Measurements from ENCODE around the gene MTFR1L. TPM values are rescaled to one million over a fixed set of nuclear protein-coding genes. Genes with fewer than 3 reads are reported as not detected.

MTFR1L gene
- total RNA-seq, result 32.9 TPM
- 10 to 100 TPM; 29.7 to 56.1 (median 32.4) TPM for polyA plus RNA-seq

- no peaks in the 10 kb centered on the region for H3K27me3 Mint-ChIP-seq
- H3K27me3 ChIP-seq (ENCODE audit: control insufficient read depth, insufficient read depth, low read length), result no peaks in the 10 kb centered on the region
- H3K4me1 Mint-ChIP-seq, result peaks cover 9 to 42% (median 17%) of the 10 kb centered on the region in 4 donors
- H3K9me3 ChIP-seq (ENCODE audit: control insufficient read depth in 2 of 2, low read length in 2 of 2), result no peaks in the 10 kb centered on the region
- H3K27ac Mint-ChIP-seq, result peak within 1 kb of the TSS; percentile 96 to 99 (median 98)
- H3K4me3 Mint-ChIP-seq, result peak within 1 kb of the TSS; percentile 88 to 98 (median 96)
- H3K4me1 ChIP-seq (ENCODE audit: control insufficient read depth, insufficient read depth, low read length, poor library complexity, severe bottlenecking), result peaks cover 23% of the 10 kb centered on the region
- H3K9me3 Mint-ChIP-seq, result no peaks in the 10 kb centered on the region
- ATAC-seq (ENCODE audit: low read depth in 2 of 2) (peak; percentile 88), DNase-seq (peak; percentile 91 to 96 (median 92))
- H3K27ac ChIP-seq (ENCODE audit: insufficient read depth, low read length, poor library complexity, severe bottlenecking), result peak within 1 kb of the TSS; percentile 86
- H3K4me3 ChIP-seq (ENCODE audit: low read depth, low read length), result peak within 1 kb of the TSS; percentile 77
- peaks cover 8% of the 10 kb centered on the region for H3K36me3 Mint-ChIP-seq
- no peaks in the 10 kb centered on the region for H3K36me3 ChIP-seq (ENCODE audit: control insufficient read depth, insufficient read depth, low read length)
Measured at GRCh38 chr1:25819491-25820246, at the start of gene MTFR1L. Gene MTFR1L, plus strand, starts transcription at chr1:25819954. Its CDS starts 3,151 bp downstream, at chr1:25823105.

- H3K27me3 ChIP-seq (ENCODE audit: control insufficient read depth, insufficient read depth, low read length), result no peaks in the 10 kb centered on the region
- no peaks in the 10 kb centered on the region for H3K36me3 ChIP-seq (ENCODE audit: control insufficient read depth, insufficient read depth, low read length)
- no peak for DNase-seq
- no peak for ATAC-seq (ENCODE audit: low read depth in 2 of 2)
- peak overlapping the region; percentile 77 to 96 (median 96) for H3K27ac Mint-ChIP-seq
- no peak overlapping the region for H3K4me3 ChIP-seq (ENCODE audit: low read depth, low read length)
- peak overlapping the region in 3 of 4 donors; percentile 50 to 74 (median 65) for H3K4me3 Mint-ChIP-seq
- H3K4me1 Mint-ChIP-seq, result peaks cover 6 to 68% (median 39%) of the 10 kb centered on the region in 4 donors
- peaks cover 31% of the 10 kb centered on the region for H3K36me3 Mint-ChIP-seq
- H3K27ac ChIP-seq (ENCODE audit: insufficient read depth, low read length, poor library complexity, severe bottlenecking), result no peak overlapping the region
- H3K4me1 ChIP-seq (ENCODE audit: control insufficient read depth, insufficient read depth, low read length, poor library complexity, severe bottlenecking), result peaks cover 40% of the 10 kb centered on the region
- no peaks in the 10 kb centered on the region for H3K27me3 Mint-ChIP-seq
- no peaks in the 10 kb centered on the region for H3K9me3 ChIP-seq (ENCODE audit: control insufficient read depth in 2 of 2, low read length in 2 of 2)
- no peaks in the 10 kb centered on the region for H3K9me3 Mint-ChIP-seq
Measured at GRCh38 chr1:25770541-25771220, 49.1 kb upstream of the MTFR1L start.

GRCh38 chr1:25771221-25772114, 48.3 kb upstream of the MTFR1L start:
- H3K4me1 ChIP-seq (ENCODE audit: control insufficient read depth, insufficient read depth, low read length, poor library complexity, severe bottlenecking), result peaks cover 44% of the 10 kb centered on the region
- peak overlapping the region in 3 of 4 donors; percentile 40 to 65 (median 50) for H3K4me3 Mint-ChIP-seq
- H3K27me3 Mint-ChIP-seq, result no peaks in the 10 kb centered on the region
- peak overlapping the region; percentile 77 to 96 (median 96) for H3K27ac Mint-ChIP-seq
- peaks cover 6 to 67% (median 42%) of the 10 kb centered on the region in 4 donors for H3K4me1 Mint-ChIP-seq
- H3K9me3 Mint-ChIP-seq, result no peaks in the 10 kb centered on the region
- H3K9me3 ChIP-seq (ENCODE audit: control insufficient read depth in 2 of 2, low read length in 2 of 2), result no peaks in the 10 kb centered on the region
- no peak for ATAC-seq (ENCODE audit: low read depth in 2 of 2)
- DNase-seq, result no peak
- H3K27me3 ChIP-seq (ENCODE audit: control insufficient read depth, insufficient read depth, low read length), result no peaks in the 10 kb centered on the region
- H3K27ac ChIP-seq (ENCODE audit: insufficient read depth, low read length, poor library complexity, severe bottlenecking), result no peak overlapping the region
- H3K36me3 ChIP-seq (ENCODE audit: control insufficient read depth, insufficient read depth, low read length), result no peaks in the 10 kb centered on the region
- peaks cover 31% of the 10 kb centered on the region for H3K36me3 Mint-ChIP-seq
- no peak overlapping the region for H3K4me3 ChIP-seq (ENCODE audit: low read depth, low read length)

GRCh38 chr1:25772164-25772563, 47.6 kb upstream of the MTFR1L start:
- Histone ChIP-seq H3K4me1 (ENCODE audit: control insufficient read depth, insufficient read depth, low read length, poor library complexity, severe bottlenecking) (peaks cover 44% of the 10 kb centered on the region), H3K4me3 (ENCODE audit: low read depth, low read length) (no peak overlapping the region), H3K27me3 (ENCODE audit: control insufficient read depth, insufficient read depth, low read length) (no peaks in the 10 kb centered on the region), H3K36me3 (ENCODE audit: control insufficient read depth, insufficient read depth, low read length) (no peaks in the 10 kb centered on the region), H3K9me3 (ENCODE audit: control insufficient read depth in 2 of 2, low read length in 2 of 2) (no peaks in the 10 kb centered on the region), H3K27ac (ENCODE audit: insufficient read depth, low read length, poor library complexity, severe bottlenecking) (no peak overlapping the region)
- Mint-ChIP-seq H3K36me3 (peaks cover 31% of the 10 kb centered on the region), H3K4me3 (peak overlapping the region in 2 of 4 donors; percentile 13 to 40), H3K9me3 (no peaks in the 10 kb centered on the region), H3K27me3 (no peaks in the 10 kb centered on the region), H3K4me1 (peaks cover 6 to 72% (median 45%) of the 10 kb centered on the region in 4 donors), H3K27ac (peak overlapping the region in 2 of 3 donors; percentile 69 to 96)
- no peak for ATAC-seq (ENCODE audit: low read depth in 2 of 2)
- DNase-seq, result no peak

GRCh38 chr1:25772692-25773245, 47.0 kb upstream of the MTFR1L start:
- no peak for DNase-seq
- no peak for ATAC-seq (ENCODE audit: low read depth in 2 of 2)
- Mint-ChIP-seq H3K9me3 (no peaks in the 10 kb centered on the region), H3K27ac (peak overlapping the region; percentile 89 to 97 (median 96)), H3K36me3 (peaks cover 31% of the 10 kb centered on the region), H3K27me3 (no peaks in the 10 kb centered on the region), H3K4me3 (peak overlapping the region in 3 of 4 donors; percentile 14 to 53 (median 44)), H3K4me1 (peaks cover 6 to 76% (median 45%) of the 10 kb centered on the region in 4 donors)
- H3K4me1 ChIP-seq (ENCODE audit: control insufficient read depth, insufficient read depth, low read length, poor library complexity, severe bottlenecking), result peaks cover 44% of the 10 kb centered on the region
- no peaks in the 10 kb centered on the region for H3K27me3 ChIP-seq (ENCODE audit: control insufficient read depth, insufficient read depth, low read length)
- no peak overlapping the region for H3K4me3 ChIP-seq (ENCODE audit: low read depth, low read length)
- H3K27ac ChIP-seq (ENCODE audit: insufficient read depth, low read length, poor library complexity, severe bottlenecking), result no peak overlapping the region
- H3K9me3 ChIP-seq (ENCODE audit: control insufficient read depth in 2 of 2, low read length in 2 of 2), result no peaks in the 10 kb centered on the region
- no peaks in the 10 kb centered on the region for H3K36me3 ChIP-seq (ENCODE audit: control insufficient read depth, insufficient read depth, low read length)

GRCh38 chr1:25773441-25774125, 46.2 kb upstream of the MTFR1L start:
- DNase-seq, result no peak
- Histone ChIP-seq H3K4me1 (ENCODE audit: control insufficient read depth, insufficient read depth, low read length, poor library complexity, severe bottlenecking) (peaks cover 44% of the 10 kb centered on the region), H3K4me3 (ENCODE audit: low read depth, low read length) (no peak overlapping the region), H3K9me3 (ENCODE audit: control insufficient read depth in 2 of 2, low read length in 2 of 2) (no peaks in the 10 kb centered on the region), H3K27ac (ENCODE audit: insufficient read depth, low read length, poor library complexity, severe bottlenecking) (no peak overlapping the region), H3K36me3 (ENCODE audit: control insufficient read depth, insufficient read depth, low read length) (no peaks in the 10 kb centered on the region), H3K27me3 (ENCODE audit: control insufficient read depth, insufficient read depth, low read length) (no peaks in the 10 kb centered on the region)
- H3K36me3 Mint-ChIP-seq, result peaks cover 34% of the 10 kb centered on the region
- no peak for ATAC-seq (ENCODE audit: low read depth in 2 of 2)
- H3K4me1 Mint-ChIP-seq, result peaks cover 6 to 79% (median 45%) of the 10 kb centered on the region in 4 donors
- H3K27me3 Mint-ChIP-seq, result no peaks in the 10 kb centered on the region
- H3K27ac Mint-ChIP-seq, result peak overlapping the region; percentile 89 to 97 (median 96)
- no peaks in the 10 kb centered on the region for H3K9me3 Mint-ChIP-seq
- H3K4me3 Mint-ChIP-seq, result peak overlapping the region; percentile 16 to 76 (median 48)

Measured in CD4-positive, CD25-positive, alpha-beta regulatory T cell (primary cell).